HG03108 (cell line): ENCODE data around the gene NANOS3.

Source experiments
- ATAC-seq: cut with Tn5 transposase; IDR thresholded peaks from one replicate; pipeline ENCODE4 v1.9.1; 2021; ENCODE audit warnings: moderate library complexity; ENCODE audit not compliant: unreplicated experiment

The NANOS3 gene

DNA sequence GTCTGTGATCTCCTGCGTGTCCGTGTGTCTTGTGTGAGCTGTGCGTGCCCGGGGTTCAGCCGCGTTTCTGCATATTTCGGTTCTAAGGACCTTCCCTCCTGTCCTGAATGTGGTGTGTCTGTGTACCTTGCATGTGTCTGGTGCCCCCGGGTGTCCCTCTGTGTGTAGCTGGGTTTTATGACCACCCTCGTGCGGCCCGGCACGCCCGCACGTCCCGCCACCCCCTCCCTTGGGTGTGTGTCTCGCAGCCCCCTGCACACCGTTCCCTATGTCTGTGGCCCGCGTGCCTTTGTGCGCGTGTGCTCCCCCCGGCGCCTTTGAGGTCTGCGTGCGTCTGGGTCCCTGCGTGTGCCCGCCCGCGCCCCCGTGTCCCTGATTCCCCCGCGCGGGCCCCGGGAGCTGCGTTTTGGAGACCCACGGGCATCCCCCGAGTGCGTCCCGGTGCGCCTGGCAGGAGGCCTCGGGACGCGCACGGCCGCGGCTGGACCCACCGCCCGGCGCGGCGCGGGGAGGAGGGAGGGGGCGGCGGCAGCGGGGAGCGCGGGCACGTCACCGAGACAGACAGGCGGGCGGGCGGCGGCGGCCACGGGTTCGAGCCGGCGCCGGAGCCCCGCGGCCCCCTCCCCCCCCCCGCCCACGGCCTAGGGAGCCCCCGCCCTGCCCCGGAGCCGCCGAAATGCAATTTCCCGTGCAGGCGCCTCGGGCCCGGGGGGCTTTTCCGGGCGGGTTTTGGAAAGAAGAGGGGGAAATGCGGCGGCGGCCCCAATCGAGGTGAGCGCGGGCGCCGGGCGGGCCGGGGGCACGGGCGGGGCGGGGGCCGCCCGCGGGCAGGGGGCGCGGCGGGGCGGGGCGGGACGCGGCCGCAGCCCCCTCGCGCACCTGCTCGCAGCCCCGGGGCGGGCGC, 12.0 kb upstream of the NANOS3 start:
- no peak for ATAC-seq

DNA sequence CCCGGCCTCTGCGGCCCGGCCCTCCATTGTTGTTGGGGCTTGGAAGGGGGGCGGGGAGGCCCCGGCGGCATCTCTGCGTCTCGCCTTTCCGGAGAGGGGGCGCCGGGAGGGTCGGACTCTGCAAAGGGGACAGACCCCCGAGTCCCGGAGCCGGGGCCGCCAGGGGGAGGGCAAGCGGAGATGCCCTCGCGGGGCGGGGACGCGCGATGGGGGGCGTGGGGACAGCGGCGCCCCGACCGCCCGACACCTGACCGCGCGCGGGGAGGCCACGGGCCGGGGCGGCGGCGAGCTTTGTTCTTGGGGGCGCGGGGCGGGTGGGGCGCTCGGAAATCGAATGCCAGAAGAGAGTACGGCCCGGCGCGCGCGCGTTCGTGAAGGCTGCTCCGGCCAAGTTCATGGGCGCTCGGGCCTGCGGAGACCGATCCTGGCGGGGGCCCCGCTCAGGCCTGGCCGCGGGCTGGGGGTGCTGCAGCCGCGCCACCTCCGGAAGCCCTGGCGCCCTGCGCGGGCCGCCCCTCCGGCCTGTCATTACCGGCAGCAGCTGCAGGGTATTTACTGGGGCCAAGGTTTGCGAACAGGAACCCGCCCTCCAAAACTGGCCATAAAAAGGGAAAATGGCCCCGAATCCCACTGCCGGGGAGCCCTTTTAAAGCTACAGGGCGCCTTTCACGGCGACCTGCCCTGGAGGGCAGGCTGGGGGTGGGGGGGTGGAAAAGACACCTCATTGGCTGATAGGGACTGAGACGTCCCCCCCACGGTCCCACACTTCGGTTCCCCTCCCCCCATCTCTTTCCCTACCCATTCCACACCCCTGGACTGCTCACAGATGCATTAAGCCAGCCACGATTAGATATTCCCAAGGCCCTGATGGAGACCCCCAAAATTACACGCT, 11.1 kb upstream of the NANOS3 start:
- no peak for ATAC-seq

GRCh38 chr19:13866463-13867046, 10.4 kb upstream of the NANOS3 start:
- ATAC-seq = no peak

- no peak for ATAC-seq
Observed at GRCh38 chr19:13868663-13869062, 8.3 kb upstream of the NANOS3 start.

GRCh38 chr19:13869281-13869680, 7.7 kb upstream of the NANOS3 start:
- ATAC-seq = no peak

GRCh38 chr19:13870873-13871272, 6.1 kb upstream of the NANOS3 start:
- no peak for ATAC-seq

DNA sequence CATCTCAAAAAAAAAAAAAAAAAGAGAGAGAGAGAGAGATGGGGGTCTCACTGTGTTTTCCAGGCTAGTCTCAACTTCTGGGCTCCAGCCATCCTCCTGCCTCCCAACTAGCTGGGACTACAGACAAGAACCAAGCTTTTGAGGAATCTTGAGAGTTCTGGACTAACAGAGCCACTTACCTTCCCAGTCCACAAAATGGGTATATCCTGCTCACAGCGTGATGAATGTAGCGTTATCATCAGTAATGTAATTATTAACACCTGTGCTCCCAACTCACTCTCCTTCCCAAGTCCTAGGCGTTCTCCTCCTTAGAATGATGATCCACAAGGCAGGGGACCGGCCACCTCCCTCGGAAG, 4.6 kb upstream of the NANOS3 start:
- no peak for ATAC-seq

DNA sequence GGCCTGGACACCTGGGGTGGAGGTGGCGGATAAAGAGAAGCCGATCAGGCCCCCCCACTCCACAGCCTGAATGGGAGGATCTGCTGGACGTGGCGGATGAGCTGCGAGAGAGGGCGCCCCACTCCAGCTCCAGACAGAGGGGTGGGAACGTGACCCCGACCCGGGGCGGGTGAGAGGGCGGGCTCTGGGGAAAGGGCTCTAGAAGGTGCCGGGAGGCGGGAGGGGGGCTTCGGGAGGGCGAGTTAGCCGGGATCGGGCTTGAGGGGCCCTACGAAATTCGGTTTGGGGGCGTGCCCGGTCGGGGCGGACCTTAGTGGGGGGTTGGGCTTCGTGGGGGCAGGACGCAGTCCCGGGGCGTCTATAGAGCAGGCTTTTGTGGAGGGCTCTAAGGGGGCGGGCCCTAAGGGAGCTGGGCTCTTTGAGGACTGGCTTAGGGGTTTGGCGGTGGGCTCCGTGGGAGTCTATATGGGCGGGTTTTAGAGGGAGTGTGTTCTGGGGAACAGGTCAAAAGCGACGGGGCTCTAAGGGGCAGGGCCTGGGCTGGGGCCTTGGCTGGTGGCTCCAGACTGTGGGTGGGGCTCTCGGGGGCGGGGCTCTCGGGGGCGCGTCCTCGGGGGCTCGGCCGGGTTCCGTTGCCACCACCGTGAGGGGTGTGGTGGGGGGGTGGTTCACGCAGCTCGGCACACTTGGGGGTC, 4.1 kb upstream of the NANOS3 start:
- no peak for ATAC-seq

GRCh38 chr19:13873834-13874515, 3.0 kb upstream of the NANOS3 start:
- no peak for ATAC-seq

DNA sequence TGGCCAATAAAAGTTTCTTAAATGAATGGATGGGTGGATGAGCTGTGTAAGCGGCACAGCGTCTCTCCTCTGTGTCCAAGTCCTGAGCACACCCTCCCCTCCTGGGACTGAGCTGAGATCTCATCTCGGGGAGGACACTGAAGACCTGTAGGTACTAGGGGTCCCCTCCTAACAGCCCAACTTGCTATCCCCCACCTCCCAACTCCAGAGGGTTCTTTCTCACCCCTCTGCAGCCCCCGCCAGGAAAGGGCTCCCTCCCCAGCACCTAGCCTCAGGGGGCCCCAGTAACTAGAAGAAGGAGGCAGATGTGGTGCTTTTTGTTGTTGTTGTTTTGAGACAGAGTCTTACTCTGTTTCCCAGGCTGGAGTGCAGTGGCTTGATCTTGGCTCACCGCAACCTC, 1.1 kb upstream of the NANOS3 start:
- no peak for ATAC-seq

DNA sequence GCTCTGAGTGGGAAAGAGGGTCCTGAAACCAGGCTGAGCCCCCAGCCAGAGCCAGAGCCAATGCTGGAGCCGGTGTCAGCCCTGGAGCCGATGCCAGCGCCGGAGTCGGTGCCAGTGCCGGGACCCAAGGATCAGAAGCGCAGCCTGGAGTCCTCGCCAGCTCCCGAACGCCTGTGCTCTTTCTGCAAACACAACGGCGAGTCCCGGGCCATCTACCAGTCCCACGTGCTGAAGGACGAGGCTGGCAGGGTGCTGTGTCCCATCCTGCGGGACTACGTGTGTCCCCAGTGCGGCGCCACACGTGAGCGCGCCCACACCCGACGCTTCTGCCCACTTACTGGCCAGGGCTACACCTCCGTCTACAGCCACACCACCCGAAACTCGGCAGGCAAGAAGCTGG, 369 bp downstream of the NANOS3 start:
- no peak for ATAC-seq

DNA sequence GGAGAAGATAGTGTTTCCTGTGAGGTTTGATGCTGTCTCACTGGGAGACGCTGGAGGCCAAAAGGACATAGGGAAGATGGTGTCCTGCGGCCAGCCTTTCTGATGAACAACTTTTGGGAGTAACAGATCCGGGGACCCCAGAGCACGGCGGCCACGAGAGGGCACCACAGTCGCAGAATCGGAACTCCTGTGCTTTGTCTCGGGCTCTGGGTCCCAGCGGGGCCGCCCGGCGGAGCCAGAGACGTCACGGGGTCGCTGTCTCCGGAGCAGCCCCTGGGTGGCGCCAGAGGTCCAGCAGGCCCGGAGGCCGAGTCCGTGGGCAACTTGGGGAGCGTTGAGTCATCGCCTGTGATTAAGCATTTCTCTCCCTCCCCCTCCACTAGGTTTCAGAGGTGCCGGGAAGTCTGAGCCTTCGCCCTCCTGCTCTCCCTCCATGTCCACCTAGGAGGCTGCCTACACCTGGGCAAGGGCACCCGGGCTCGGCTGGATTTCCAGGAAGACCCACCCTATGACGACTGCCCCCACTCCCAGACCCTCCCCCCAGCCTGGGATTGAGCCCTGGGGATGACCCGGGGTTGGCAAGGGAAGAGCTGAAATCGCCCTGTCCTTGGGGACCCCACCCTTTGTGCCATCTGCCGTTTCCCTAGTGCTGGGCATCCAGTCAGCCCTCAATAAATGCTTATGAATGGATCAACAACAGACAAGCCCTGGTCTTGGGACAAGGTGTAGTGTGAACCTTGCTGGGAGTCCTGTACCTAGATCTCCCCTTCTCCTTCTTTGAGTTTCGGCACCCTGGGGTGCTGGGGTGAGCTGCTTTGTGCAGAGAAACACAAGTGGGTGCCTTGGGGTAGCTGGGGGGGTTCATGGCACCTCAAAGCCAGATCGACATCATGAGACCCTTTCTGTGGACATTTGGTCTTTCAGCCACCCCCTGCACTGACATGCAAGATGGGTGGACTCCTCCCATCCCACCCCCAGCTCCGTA, 3.4 kb downstream of the NANOS3 start:
- ATAC-seq = peak; percentile 76

GRCh38 chr19:13881251-13881691, 4.3 kb downstream of the NANOS3 start:
- ATAC-seq = no peak

DNA sequence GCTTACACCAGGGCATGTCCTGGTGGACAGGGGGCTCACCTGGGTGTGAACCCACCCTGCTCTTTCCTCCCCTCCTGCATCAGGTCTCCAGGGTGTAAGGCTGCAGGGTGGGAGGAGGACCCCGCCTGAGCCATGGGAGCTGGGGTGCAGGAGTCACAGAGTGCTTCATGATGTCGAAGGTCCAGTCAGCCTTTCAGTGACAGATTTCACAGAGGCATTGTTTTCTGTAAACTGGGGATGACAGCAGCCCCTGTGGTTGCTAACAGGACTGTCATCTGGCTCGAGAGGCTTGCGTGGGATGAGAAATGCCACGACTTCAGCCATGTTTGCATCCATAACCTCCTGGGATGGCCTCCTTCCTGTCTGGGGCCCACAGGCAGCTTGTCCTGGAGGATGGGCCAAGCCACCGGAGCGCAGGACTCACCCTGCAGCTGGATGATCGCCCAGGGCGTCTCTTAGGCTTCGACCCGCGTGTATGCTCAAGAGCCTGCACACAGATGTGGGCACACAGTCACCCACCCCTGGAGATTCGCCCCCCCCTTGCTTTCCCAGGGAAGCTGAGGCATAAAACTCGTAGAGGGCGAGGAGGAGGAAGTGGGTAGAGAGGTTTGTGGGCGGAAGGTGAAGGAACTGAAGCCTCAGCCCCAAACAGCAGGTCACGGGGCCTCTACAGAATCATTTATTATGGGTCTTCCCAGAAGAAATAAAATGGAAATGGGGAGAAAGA, 4.9 kb downstream of the NANOS3 start:
- ATAC-seq = no peak

DNA sequence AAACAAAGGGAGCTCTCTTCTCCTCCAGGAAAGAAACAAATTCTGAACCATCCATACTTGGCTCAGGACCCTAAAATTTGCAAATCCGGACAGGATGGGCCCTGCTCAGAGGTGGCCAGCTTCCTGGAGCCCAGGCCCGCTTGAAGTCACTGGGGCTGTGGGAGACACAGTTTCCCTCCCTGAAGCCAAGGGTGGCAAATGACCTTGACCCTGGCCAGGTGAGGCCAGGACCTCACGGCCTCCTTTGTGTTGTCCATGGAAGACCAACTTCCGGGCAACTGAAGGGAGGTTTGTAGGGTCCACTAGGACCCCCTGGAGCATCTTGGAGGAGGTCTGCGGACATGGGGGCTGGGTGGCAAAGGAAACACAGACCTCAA, 5.5 kb downstream of the NANOS3 start:
- no peak for ATAC-seq

- no peak for ATAC-seq
Observed at GRCh38 chr19:13882836-13883235, 5.9 kb downstream of the NANOS3 start.

GRCh38 chr19:13883516-13884064, 6.7 kb downstream of the NANOS3 start:
- no peak for ATAC-seq
